A673 (cell line): ENCODE results near the gene ZNF503.

Experiments used
- EZH2 ChIP-seq: fragments of 200-600 bp; sonication (generic); IDR thresholded peaks from 2 replicates; pipeline ENCODE4 v1.6.1; 2017; ENCODE audit warnings: borderline replicate concordance, low read depth, mild to moderate bottlenecking, mixed read lengths, antibody characterized with exemption, low read length; ENCODE audit not compliant: poor library complexity, severe bottlenecking
- TF ChIP-seq, protein P1 (sequence below): fragments of 300-800, 200-600 bp; sonication (generic); conservative IDR thresholded peaks from 2 replicates; pipeline ENCODE4 v1.5.1; 2017; ENCODE audit warnings: low read depth, mild to moderate bottlenecking, antibody characterized with exemption, low read length, moderate library complexity, mixed read lengths

DNA sequence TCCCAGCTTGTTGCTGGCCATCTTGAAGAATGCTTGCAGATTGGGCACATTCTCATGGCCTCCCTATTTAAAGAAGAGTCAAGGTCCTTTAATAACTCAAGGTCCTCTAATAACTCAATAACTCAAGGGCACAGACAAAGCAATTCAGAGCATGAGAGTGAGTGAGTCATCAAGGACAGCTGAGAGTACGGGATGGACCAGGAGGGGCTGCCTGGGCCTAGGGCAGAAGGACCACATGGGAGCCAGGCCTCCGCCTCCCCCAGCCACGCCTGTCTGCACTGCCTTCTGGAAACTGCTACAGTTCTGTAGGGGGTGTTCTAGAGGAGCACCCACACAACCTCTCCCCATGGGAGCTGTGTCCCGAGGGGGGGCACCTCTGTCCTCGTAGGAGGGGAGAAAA is 48.9 kb downstream of the ZNF503 start:
- TF ChIP-seq, protein P1, sequence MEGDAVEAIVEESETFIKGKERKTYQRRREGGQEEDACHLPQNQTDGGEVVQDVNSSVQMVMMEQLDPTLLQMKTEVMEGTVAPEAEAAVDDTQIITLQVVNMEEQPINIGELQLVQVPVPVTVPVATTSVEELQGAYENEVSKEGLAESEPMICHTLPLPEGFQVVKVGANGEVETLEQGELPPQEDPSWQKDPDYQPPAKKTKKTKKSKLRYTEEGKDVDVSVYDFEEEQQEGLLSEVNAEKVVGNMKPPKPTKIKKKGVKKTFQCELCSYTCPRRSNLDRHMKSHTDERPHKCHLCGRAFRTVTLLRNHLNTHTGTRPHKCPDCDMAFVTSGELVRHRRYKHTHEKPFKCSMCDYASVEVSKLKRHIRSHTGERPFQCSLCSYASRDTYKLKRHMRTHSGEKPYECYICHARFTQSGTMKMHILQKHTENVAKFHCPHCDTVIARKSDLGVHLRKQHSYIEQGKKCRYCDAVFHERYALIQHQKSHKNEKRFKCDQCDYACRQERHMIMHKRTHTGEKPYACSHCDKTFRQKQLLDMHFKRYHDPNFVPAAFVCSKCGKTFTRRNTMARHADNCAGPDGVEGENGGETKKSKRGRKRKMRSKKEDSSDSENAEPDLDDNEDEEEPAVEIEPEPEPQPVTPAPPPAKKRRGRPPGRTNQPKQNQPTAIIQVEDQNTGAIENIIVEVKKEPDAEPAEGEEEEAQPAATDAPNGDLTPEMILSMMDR, result no peak
- TF ChIP-seq EZH2, result no peak
